ENCODE measurements around the gene COASY. TPM values are rescaled to one million over a fixed set of nuclear protein-coding genes. Genes with fewer than 3 reads are reported as not detected.

COASY gene
- total RNA-seq, 2 donors from 2014 or later: 24.1 to 60.6 TPM

DNA sequence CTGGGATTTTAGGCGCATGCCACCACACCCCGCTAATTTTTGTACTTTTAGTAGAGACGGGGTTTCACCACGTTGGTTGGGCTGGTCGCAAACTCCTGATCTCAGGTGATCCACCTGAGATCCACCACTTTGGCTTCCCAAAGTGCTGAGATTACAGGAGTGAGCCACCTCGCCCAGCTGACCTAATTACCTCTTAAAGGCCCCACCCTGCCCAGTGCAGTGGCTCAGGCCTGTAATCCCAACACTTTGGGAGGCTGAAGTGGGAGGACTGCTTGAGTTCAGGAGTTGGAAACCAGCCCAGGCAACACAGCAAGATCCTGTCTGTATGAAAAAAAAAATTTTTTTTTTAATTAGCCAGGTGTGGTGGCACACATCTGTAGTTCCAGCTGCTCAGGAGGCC is 2.9 kb upstream of the COASY start:
- Histone ChIP-seq H3K27me3 (no peaks in the 10 kb centered on the region), H3K9me3 (no peaks in the 10 kb centered on the region), H3K36me3 (replicated peaks in 1 of 2; ENCODE audit: insufficient read depth in 1 of 2, low read depth in 2 of 2) (no peaks in the 10 kb centered on the region), H3K4me3 (no peak overlapping the region), H3K27ac (no peak overlapping the region), H3K4me1 (peaks cover 36% of the 10 kb centered on the region)
- no peak for TF ChIP-seq POLR2A (IDR thresholded peaks at IDR 0.05)
- TF ChIP-seq, protein P1, sequence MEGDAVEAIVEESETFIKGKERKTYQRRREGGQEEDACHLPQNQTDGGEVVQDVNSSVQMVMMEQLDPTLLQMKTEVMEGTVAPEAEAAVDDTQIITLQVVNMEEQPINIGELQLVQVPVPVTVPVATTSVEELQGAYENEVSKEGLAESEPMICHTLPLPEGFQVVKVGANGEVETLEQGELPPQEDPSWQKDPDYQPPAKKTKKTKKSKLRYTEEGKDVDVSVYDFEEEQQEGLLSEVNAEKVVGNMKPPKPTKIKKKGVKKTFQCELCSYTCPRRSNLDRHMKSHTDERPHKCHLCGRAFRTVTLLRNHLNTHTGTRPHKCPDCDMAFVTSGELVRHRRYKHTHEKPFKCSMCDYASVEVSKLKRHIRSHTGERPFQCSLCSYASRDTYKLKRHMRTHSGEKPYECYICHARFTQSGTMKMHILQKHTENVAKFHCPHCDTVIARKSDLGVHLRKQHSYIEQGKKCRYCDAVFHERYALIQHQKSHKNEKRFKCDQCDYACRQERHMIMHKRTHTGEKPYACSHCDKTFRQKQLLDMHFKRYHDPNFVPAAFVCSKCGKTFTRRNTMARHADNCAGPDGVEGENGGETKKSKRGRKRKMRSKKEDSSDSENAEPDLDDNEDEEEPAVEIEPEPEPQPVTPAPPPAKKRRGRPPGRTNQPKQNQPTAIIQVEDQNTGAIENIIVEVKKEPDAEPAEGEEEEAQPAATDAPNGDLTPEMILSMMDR (IDR thresholded peaks at IDR 0.05): no peak
- WGBS, 2 donors: 73 to 84% methylated on average over 6 of the region's 6 CpGs
- DNase-seq (no peak), ATAC-seq (no peak)
- intact Hi-C loops (cut with DNase I): no loop called here

- Histone ChIP-seq H3K9me3 (no peaks in the 10 kb centered on the region), H3K4me3 (no peak overlapping the region), H3K27ac (no peak overlapping the region), H3K4me1 (peaks cover 37% of the 10 kb centered on the region), H3K36me3 (replicated peaks in 1 of 2; ENCODE audit: insufficient read depth in 1 of 2, low read depth in 2 of 2) (peaks cover 0 to 9% of the 10 kb centered on the region in 2 donors), H3K27me3 (no peaks in the 10 kb centered on the region)
- TF ChIP-seq, protein P1 (IDR thresholded peaks at IDR 0.05): no peak
- TF ChIP-seq POLR2A (IDR thresholded peaks at IDR 0.05): no peak
- WGBS, 2 donors: 56 to 73% methylated on average over 3 of the region's 3 CpGs
- intact Hi-C loops (cut with DNase I): no loop called here
- ATAC-seq (no peak), DNase-seq (no peak)
Measured at GRCh38 chr17:42560246-42560645, 1.7 kb upstream of the COASY start.

DNA sequence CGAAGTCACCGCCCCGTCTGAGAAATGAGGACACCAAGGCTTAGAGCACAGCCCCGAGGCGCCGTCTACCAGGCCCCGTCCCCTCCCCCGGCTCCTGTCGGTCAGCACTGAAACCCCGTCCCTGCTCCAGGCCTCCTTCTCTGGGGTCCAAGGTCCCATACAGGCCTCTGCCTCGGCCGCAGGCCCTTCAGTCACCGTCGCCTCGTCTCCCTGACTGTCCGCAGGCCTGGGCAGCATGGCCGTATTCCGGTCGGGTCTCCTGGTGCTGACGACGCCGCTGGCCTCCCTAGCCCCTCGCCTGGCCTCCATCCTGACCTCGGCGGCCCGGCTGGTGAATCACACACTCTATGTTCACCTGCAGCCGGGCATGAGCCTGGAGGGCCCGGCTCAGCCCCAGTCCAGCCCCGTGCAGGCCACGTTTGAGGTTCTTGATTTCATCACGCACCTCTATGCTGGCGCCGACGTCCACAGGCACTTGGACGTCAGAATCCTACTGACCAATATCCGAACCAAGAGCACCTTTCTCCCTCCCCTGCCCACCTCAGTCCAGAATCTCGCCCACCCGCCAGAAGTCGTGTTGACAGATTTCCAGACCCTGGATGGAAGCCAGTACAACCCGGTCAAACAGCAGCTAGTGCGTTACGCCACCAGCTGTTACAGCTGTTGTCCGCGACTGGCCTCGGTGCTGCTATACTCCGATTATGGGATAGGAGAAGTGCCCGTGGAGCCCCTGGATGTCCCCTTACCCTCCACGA is 617 bp downstream of the COASY start:
- H3K4me1 ChIP-seq: peaks cover 46% of the 10 kb centered on the region
- H3K9me3 ChIP-seq: no peaks in the 10 kb centered on the region
- intact Hi-C loops (cut with DNase I): no loop called here
- ATAC-seq (peak; percentile 5), DNase-seq (peak; percentile 42 to 55 (median 45))
- WGBS, 2 donors: 3 to 12% methylated on average over 18 to 47 of the region's 48 CpGs
- peak overlapping the region; percentile 72 to 90 for H3K4me3 ChIP-seq
- peak overlapping the region; percentile 72 to 93 (median 88) for H3K27ac ChIP-seq
- TF ChIP-seq, protein P1 (IDR thresholded peaks at IDR 0.05): peak in 1 of 7 experiments; percentile 1
- peak in 1 of 3 donors; percentile 12 for TF ChIP-seq POLR2A (IDR thresholded peaks at IDR 0.05)
- H3K36me3 ChIP-seq (replicated peaks in 1 of 2; ENCODE audit: insufficient read depth in 1 of 2, low read depth in 2 of 2): peaks cover 0 to 15% of the 10 kb centered on the region in 2 donors
- no peaks in the 10 kb centered on the region for H3K27me3 ChIP-seq

DNA sequence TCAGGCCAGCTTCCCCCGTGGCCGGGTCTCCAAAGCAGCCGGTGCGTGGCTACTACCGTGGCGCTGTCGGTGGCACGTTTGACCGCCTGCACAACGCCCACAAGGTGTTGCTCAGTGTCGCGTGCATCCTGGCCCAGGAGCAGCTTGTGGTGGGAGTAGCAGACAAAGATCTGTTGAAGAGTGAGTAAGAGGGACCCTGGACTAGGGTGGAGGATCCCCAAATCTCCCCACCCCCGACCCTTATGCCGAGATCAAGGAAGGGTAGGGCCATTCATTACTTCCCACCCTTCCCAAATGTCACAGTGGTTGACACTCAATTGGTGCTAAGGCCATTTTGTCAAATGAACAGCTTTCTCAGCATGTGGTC is 1.2 kb downstream of the COASY start:
- peaks cover 0 to 15% of the 10 kb centered on the region in 2 donors for H3K36me3 ChIP-seq (replicated peaks in 1 of 2; ENCODE audit: insufficient read depth in 1 of 2, low read depth in 2 of 2)
- DNase-seq (no peak), ATAC-seq (no peak)
- peak overlapping the region; percentile 72 to 90 for H3K4me3 ChIP-seq
- intact Hi-C loops (cut with DNase I): no loop called here
- 24% methylated on average over 9 to 14 of the region's 14 CpGs for WGBS, 2 donors
- peaks cover 51% of the 10 kb centered on the region for H3K4me1 ChIP-seq
- H3K27ac ChIP-seq: peak overlapping the region; percentile 72 to 93 (median 88)
- no peaks in the 10 kb centered on the region for H3K9me3 ChIP-seq
- peak in 2 of 3 donors; percentile 19 to 41 for TF ChIP-seq POLR2A (IDR thresholded peaks at IDR 0.05)
- TF ChIP-seq, protein P1 (IDR thresholded peaks at IDR 0.05): peak in 1 of 7 experiments; percentile 3
- no peaks in the 10 kb centered on the region for H3K27me3 ChIP-seq

DNA sequence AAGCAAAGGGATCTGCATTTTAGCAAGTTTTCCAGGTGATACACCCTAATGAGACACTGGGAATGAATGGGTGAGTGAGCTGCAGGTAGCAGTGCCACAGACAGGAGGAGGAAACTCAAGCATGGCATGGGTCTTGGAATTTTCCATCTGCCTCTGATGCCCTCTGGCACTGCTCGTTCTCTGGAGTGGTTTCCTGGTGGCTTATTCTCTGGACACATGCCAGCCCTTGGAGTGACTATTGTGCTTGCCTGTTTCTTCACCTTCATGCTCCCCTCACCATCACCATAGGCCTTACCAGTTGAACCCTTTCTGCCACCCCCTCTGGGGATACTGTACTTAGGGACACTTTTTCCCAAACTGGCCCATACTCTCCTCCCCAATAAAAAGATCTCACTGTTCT is 1.6 kb downstream of the COASY start:
- intact Hi-C loops (cut with DNase I): no loop called here
- H3K36me3 ChIP-seq (replicated peaks in 1 of 2; ENCODE audit: insufficient read depth in 1 of 2, low read depth in 2 of 2): peaks cover 0 to 15% of the 10 kb centered on the region in 2 donors
- H3K27ac ChIP-seq: peak overlapping the region; percentile 72 to 93 (median 88)
- TF ChIP-seq, protein P1 (IDR thresholded peaks at IDR 0.05): peak in 3 of 7 experiments; percentile 3 to 31 (median 25)
- no peak for TF ChIP-seq POLR2A (IDR thresholded peaks at IDR 0.05)
- WGBS, 2 donors: 0 to 10% methylated on average over 1 of the region's 1 CpG
- H3K4me1 ChIP-seq: peaks cover 55% of the 10 kb centered on the region
- no peak overlapping the region for H3K4me3 ChIP-seq
- no peaks in the 10 kb centered on the region for H3K9me3 ChIP-seq
- peak; percentile 65 to 82 (median 78) for DNase-seq
- no peaks in the 10 kb centered on the region for H3K27me3 ChIP-seq
- no peak for ATAC-seq
